Right renal cortex interstitium (tissue), 3 donors: Measurements from ENCODE around the gene AFAP1. TPM values are rescaled to one million over a fixed set of nuclear protein-coding genes. Genes with fewer than 3 reads are reported as not detected.
"Not testable (repeated sequence)": the region's sequence is repeated elsewhere in the genome, so short reads cannot be mapped to it uniquely, and the experiment has no call there.

Source experiments
- DNase-seq, 3 donors: peaks; one replicate each; pipeline ENCODE4 v3.0.0-alpha.2; 2013; ENCODE audit warnings: low read depth in 3 of 3, low spot score in 2 of 3
- polyA plus RNA-seq, 3 donors: library from polyadenylated mRNA; unstranded; fragments of 120-200 nt; gene quantifications; one replicate each; pipeline ENCODE4 v1.2.1, GENCODE V29; 2013; ENCODE audit not compliant: insufficient read length in 3 of 3

AFAP1 gene
- polyA plus RNA-seq, 3 donors, result 18.2 to 20.5 (median 20.4) TPM

DNA sequence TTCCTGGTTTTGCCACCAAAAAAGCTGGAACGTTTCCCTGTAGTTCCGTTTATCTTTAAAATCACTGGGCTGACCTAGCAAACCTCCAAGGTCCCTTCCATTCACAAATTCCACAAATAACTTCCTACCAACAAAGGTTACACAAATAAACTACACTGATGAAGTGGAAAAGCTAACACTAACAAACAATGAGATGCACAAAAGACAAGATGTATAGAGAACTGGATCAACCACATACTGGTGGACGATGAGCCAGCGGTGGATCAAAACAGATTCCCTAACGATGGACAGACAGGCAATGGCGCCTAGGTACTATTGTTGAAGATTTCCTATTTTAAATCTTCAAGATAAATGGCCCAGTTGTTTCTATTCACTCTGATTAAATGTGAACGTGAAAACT is 15.5 kb downstream of the AFAP1 start:
- DNase-seq, result no peak

DNA sequence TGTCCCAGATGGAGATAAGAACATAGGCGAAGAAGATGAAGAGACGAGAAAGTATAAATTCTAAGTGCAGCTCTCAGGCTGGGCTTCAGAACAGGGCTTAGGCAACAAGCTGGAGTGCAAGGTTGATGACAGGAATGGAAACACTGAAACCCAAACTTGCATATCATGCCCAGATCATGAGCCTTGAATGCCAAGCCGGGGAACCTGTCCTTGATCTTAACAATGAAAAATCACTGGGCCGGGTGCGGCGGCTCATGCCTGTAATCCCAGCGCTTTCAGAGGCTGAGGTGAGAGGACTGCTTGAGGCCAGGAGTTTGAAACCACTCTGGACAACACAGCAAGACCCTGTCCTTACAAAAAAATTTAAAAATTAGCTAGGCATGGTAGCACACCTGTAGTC is 17.2 kb downstream of the AFAP1 start:
- no peak for DNase-seq

DNA sequence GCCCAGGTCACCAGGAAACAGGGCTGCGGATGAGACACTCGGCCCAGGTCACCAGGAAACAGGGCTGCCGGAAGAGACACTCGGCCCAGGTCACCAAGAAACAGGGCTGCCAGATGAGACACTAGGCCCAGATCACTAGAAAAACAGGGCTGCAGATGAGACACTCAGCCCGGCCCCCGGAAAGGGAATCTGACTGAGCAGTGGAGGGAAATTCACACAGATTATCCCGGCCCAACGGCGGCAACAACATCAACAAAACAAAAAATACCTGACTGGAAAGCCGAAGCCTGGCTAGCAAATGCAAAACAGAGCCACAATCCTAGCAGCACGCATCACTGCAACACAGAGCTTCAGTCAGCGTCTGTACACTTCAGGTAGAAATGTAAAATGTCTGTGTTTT is 20.7 kb downstream of the AFAP1 start:
- DNase-seq, result no peak

DNA sequence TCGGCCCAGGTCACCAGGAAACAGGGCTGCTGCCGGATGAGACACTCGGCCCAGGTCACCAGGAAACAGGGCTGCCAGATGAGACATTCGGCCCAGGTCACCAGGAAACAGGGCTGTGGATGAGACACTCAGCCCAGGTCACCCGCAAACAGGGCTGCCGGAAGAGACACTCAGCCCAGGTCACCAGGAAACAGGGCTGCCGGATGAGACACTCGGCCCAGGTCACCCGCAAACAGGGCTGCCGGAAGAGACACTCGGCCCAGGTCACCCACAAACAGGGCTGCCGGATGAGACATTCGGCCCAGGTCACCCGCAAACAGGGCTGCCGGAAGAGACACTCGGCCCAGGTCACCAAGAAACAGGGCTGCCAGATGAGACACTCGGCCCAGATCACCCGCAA is 21.5 kb downstream of the AFAP1 start:
- not testable (repeated sequence) for DNase-seq

DNA sequence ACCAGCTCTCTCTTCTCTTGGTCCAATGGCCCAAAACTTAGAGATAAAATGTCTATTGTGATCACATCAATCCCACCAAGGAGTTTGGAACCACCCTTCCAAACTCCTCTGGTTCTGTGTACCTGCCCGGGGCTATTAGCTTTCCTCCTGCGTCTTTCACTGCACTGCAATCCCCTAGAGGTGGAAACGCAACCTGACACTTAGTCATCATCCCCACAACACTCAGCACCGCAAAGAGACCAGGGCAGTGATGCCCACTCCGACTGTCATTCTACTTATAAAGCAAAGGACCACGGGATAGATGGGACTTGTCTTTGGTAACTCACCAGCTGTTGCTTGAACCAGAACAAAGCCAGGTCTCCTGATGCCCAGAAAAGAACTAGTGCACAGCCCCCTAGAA is 22.0 kb downstream of the AFAP1 start:
- no peak for DNase-seq

DNA sequence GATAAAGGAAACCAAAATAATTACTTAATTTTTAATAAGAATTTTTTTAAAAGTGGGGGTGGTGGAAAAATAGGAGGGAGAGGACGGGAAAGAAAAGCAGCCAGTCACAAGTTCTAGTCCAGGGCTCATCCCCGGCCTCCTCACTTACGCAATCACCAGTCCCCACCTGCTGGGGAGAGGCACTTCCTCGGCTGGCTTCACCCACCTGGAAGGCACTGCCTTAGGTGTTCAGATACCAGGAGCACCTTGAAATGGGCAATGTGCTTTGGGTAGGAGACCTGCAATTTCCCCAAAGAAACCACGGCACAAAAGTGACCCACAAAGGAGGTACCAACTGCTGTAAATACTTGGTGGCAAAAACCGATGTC is 23.8 kb downstream of the AFAP1 start:
- no peak for DNase-seq

DNA sequence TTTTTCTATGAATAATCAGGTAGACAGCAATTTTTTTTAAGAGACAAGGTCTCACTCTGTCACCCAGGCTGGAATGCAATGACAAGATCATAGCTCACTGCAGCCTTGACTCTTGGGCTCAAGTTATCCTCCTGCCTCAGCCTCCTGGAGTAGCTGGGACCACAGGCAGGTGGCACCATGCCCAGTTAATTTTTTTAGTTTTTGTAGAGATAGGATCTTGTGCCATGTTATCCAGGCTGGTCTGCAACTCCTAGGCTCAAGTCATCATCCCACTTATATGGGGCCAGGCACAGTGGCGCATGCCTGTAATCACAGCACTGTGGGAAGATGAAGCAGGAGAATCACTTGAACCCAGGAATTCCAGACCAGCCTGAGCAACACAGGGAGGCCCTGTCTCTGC is 26.8 kb downstream of the AFAP1 start:
- DNase-seq, result no peak

DNA sequence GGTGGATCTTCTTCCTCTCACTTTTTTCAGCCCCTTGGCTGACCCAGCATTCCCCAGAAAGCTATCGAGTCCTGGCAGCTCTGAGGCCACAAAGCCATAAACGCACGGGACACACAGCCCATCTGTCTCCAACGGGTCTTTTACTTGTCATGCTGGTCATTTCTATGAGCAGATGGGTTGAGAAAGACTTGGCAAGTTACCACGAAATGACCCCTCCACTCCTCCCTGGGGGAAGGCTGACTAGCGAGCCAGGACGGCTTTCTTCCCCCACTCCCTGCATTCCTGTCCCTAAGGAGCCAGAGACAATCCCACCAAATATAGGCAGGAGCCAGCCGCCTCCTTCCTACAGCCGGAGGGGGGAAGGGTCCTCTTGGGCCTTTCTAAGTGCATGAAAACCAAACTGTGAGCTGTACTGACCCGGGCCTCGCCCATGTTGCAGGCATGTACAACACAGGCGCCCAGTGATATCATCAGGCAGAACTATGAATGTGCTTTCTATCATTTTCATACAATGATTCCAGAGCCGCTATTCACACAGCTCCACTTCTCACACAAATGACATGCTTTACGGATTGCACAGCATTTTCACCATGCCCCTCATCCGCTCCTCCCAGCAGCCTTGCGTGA is 28.6 kb downstream of the AFAP1 start:
- peak in 1 of 3 donors; percentile 48 for DNase-seq

DNA sequence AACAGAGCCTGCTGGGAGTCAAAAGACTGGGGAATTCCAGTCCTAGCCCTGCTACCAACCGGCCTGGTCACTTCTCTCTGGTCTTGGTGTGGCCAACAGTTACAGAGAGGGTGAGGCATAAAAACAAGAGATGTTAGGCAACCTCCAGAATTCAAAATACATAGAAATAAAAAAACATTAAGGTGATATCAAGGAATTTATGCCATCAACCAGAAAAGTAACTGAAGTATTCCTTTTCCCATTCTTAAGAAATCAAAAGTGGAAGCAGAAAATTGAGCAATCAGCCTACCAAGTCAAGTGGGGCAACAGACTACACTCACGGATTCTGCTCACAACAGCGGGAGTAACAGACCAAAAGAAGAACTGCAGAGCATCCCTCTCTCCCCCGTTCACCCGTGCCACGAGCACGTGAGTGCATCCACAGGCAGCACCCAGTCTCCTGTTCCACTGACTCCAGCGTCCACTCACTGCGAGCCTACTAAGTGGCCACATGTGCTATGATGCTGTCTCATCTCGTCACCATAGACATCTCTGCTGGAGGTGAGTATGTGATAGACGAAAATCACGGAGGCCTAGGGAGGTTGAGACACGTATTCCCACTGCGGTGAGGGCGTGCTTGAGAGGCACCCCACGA is 29.3 kb downstream of the AFAP1 start:
- no peak for DNase-seq

DNA sequence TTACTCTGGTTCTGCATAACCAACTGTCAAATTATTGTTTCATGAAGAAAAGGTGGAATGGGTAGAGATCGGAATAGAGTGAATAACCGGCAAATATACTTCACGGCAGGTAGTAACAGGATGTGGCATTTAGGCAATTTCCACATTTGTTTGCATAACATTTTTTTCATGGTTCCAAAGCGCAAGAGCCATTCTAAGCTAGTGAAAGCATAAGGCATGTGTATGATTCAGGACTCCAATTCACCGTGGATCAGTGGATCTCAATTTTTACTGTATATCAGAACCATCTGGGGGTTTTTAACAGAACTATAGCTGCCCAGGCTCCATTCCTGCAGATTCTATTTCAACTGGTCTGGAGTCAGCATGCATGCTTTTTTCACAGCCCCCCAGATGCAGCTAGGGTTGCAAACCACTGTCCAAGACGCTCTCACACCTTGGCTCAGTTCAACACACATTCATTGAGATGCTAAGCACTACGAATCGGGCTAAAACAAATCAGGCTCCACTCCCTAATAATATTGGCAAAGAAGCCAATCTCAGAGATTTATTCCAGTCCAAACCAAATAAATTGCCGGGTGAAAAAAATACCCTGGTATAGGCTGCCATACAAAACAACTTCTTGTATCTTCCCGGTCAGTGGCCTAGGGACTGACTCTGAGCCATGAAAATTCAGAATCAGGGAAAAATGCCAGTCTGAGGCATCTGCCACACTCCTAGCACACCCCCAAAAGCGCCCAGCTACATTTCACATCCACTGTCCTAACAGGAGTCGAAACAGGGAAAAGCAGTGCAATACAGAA is 30.0 kb downstream of the AFAP1 start:
- no peak for DNase-seq

DNA sequence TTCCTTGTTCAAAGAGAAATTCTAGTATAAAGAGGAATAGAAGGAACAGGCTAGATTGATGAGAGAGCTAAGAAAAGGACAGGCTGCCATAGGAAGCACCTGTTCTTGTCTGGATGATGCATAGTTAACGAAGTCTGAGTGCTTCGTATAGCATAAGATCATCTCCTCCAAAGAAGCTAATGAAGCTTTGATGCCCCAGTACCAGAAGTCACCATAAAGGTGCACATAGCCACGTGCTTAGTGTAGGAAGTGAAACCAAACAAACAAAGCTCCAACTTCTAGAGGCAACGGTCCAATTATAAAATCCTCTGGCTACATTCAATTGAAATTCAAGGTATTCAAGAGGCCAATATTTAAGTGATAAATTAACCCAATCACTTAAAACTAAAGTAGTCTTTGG is 31.0 kb downstream of the AFAP1 start:
- DNase-seq, result no peak

DNA sequence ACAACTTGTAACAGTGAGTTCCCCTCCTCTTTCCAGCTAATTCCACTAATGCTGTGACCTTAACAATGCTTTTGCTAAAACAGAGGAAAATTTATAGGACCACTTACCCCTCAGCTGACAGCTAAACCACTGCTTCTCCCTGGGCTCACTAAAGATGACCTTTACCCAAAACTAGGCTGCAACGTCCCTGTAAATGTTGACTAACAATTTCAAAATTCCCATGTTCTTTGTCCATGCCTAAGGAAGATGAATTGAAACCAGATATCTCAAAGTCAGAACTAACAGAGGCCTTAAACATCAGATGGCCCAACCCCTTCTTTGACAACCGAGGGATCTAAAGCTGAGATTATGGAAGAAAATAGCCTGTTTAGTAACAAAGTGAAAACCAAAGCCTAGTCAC is 32.5 kb downstream of the AFAP1 start:
- DNase-seq, result no peak

DNA sequence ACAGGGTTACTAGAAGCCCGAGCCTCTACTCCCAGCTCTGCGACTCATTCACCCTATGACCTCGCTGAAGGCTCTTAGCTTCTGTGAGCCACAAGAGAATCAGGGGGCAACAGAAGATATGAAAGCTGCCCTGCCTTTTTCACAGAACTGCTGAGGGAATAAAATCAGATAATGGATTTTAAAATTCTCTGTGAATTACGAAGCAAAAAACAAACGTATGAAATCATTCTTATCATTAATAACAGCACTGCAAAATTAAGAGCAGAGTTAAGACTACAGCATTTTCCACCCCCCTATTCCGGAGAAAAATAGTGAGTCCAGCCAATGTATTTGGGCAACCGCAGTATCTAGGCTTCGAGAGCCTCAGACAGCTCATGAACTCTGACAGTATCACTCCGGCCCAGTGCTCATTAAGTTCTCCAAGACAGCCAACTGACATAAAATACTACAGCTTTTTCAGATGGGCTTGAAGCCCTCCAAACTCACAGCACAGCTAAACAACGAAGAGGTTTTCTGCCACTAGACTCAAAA is 33.4 kb downstream of the AFAP1 start:
- DNase-seq, result no peak

DNA sequence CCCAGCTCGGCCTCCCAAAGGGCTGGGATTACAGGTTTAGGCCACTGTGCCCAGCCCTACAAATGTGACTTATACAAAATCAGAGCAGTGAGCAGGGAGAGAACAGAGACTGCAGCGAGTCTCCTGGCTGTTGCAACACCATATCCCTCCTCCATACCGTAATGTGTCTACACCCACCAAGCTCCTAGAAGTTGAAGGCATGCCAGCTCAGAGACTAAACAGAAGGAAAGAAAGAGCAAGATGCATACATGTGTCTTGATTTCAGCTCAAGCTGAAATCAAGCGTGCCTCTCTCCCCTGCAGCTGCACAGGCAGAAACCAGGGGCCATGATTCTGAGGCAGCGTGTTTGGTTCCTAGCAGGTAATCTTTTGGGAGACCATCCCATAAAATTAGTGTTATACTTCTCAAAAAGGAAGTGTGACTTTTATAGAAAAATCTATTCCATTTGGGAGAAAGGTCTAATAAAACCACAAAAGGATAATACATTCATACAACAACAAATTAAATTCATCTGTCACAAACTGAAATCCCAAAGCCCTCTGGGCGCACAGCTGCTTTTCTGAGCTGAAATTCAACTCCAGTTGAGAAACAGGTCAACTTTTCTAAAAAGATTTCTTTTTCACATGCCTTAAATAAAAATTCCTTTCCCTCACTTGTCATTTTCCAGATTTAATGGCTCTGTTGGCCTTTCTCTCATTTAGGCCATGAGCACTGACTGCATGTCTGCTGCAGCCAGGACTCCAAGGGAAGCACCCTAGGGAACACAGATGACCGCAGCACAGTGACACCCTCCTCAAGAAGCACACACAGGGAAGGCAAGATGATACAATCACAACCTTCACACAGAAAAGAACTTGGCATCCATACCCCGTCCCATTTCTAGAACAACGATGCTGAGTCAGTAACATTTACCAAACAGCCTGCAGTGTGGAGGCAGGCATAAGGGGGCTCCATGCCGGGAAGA is 34.4 kb downstream of the AFAP1 start:
- DNase-seq, result no peak

DNA sequence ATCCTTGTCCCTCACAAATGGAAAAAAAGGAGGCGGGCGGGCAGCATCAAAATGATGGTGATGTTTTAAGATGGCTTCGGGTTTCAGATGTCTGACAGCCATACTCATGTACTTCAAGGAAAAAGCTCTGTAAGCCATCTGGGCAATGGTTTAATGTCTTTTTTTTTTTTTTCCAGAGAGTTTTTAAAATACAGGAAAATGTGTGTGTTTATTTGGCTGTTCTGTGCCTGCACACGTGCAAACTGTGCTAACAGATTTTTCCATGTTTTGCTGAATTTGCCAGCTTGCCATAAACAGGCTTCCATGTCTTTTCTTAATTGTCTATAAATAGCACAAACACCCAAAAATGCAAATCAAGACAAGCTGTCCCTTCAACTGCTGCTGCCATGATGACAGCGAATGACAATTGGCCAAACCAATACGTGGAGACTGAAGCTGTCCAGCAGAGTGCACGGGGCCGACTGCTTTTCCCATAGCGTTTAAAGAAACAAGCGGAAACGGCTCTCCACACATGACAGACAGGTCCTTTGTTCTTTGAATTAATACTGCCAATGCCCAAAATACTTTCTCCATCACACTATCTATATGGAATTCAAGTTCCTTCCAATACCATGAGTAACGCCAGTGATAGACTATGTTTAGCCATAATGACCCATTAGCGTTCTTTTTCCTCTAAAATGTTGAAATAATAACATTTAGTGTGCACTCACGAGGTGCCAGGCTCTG is 35.7 kb downstream of the AFAP1 start:
- DNase-seq, result no peak

DNA sequence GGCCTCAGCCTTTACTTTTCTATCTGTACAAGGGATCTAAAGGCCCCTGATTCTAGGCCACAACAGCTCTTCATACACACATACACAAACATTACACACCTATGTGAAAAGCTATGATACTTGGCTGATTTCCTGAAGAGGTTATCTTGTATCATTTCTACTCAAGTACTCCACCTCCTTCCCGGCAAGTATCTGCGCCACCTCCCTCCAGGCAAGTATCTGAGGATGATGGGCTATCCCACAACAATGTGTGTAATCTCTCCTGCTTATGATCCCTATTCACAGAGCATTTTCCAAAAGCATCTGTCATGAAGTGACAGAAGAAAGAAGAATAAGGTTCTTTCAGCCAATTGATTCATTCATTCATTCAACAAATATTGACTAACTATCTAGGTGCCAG is 36.8 kb downstream of the AFAP1 start:
- no peak for DNase-seq

DNA sequence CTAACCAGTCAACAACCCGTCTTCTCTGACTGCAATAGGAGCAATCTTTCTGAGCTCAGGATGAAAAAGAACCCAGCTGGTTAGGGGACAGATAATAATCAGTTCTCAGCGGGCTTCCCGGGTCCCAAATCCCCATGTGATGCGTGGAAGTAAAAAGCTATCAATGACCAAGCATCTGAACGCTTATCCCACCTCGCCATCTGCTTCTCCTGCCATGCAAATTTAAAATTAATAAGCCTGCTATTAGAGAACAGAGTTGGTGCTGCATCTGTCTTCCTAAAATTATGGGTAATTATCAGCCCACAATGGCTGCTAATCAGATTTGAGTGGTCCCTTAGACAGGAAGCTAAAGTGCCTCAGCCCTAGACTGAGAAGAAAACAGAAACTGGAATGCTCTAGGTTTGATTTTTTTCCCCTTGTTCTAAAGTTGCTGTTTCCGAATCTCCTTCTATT is 37.5 kb downstream of the AFAP1 start:
- DNase-seq, result no peak

DNA sequence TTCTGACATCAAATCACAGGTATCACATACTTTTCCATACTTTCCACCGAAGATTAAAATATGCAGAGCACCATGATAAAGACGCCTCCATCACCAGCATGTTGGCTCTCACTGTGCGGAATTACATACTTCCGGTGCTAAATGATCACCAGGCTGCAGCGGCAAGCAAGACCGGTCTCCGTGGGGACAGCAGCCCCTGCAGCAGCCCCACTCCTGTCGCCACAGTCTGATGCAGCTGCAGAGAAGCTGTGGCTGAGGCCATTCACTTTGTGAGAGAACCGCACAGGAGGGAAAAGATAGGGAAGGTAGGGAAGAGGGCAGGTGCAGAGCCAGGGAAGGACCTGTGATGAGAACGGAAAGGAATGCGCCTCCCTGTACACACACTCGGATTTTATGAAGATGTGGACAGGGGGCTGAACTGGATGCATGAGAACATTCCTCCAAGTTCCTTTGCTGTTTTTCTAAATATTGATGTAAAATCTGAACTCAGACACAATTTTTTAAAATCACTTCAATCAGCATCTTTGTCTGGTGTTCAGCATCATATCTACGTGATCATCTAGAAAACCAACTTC is 38.3 kb downstream of the AFAP1 start:
- no peak for DNase-seq

DNA sequence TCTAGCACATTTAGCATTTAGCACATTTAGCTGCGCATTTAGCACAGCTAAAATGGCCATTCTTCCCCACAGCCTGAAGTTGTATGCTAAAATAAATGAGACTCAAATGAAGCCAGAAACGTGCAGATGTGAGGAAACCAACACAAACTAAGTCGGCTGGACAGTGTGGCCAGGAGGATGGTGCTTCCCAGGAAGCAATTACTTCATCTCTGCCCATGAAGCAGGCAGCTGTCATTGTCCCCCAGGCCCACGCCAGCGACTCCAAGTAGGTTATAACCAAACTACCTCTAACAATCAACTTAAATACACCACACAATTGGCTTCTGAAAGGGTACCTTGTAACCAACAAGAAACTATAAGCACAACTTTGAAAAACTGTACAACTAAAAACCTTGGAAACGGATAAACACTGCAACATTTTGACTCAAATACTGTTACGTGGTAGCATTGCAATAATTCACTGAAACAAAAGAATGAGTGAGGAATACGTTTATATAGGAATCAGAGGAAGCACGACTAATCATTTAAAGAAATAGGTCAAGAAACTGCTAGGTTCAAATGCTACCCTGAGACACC is 39.2 kb downstream of the AFAP1 start:
- no peak for DNase-seq
